ENCODE measurements around the gene NTNG2.

DNA sequence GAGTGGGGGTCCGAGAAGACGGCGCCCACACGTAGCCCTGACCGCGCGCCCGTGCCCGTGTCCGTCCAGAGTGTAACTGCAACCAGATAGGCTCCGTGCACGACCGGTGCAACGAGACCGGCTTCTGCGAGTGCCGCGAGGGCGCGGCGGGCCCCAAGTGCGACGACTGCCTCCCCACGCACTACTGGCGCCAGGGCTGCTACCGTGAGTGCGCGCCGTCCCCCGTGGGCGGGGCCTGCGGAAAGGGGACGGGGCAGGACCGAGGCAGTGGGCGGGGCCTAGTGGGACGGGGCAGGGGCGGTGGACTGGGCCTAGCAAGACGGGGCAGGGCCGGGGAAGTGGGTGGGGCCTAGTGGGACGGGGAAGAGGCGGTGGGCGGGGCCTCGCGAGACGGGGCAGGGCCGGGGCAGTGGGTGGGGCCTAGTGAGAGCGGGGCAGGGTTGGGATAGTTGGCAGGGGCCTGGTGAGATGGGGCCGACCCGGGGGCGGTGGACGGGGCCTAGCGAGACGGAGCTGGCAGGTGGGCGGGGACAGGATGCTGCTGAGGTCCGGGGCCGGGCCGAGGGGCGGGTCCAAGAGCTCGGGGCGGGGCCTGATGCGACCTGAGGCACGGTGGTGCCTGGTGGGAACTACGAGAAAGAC lies 79.1 kb downstream of the NTNG2 start:
- TF ChIP-seq EZH2 (IDR thresholded peaks at IDR 0.05; ENCODE audit: low read length, missing control alignments), result no peak
- TF ChIP-seq, protein P1, sequence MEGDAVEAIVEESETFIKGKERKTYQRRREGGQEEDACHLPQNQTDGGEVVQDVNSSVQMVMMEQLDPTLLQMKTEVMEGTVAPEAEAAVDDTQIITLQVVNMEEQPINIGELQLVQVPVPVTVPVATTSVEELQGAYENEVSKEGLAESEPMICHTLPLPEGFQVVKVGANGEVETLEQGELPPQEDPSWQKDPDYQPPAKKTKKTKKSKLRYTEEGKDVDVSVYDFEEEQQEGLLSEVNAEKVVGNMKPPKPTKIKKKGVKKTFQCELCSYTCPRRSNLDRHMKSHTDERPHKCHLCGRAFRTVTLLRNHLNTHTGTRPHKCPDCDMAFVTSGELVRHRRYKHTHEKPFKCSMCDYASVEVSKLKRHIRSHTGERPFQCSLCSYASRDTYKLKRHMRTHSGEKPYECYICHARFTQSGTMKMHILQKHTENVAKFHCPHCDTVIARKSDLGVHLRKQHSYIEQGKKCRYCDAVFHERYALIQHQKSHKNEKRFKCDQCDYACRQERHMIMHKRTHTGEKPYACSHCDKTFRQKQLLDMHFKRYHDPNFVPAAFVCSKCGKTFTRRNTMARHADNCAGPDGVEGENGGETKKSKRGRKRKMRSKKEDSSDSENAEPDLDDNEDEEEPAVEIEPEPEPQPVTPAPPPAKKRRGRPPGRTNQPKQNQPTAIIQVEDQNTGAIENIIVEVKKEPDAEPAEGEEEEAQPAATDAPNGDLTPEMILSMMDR (conservative IDR thresholded peaks at IDR 0.05 in 1 of 2, IDR thresholded peaks at IDR 0.05 in 1 of 2; ENCODE audit: low read depth in 1 of 2, low read length in 2 of 2), result no peak
